Neural cell (in vitro differentiated cells): Measurements from ENCODE around the gene DAZAP1. TPM values are rescaled to one million over a fixed set of nuclear protein-coding genes. Genes with fewer than 3 reads are reported as not detected.

ENCODE experiments used
- H2AFZ ChIP-seq: fragments of 200-600, 300-800 bp; sonication (generic), shearing (Covaris generic); 2 replicates; pipeline ENCODE4 v1.6.0; 2014; ENCODE audit warnings: low read depth, mild to moderate bottlenecking, antibody characterized with exemption, low read length, moderate library complexity
- H3F3A ChIP-seq: fragments of 200-600 bp; shearing (Covaris generic); 2 replicates; pipeline ENCODE4 v1.6.1; 2016; ENCODE audit warnings: mild to moderate bottlenecking, moderate library complexity, mixed read lengths, antibody characterized with exemption, low read length; ENCODE audit not compliant: insufficient read depth, poor library complexity, severe bottlenecking
- H3K27ac ChIP-seq: fragments of 200-600, 300-800 bp; sonication (generic), shearing (Covaris generic); 2 replicates; pipeline ENCODE4 v1.5.1; 2014; ENCODE audit warnings: mild to moderate bottlenecking, low read length, moderate library complexity
- H3K27me3 ChIP-seq: fragments of 300-800, 200-600 bp; sonication (generic), shearing (Covaris generic); 2 replicates; pipeline ENCODE4 v1.6.0; 2014; ENCODE audit warnings: mild to moderate bottlenecking, low read depth, low read length, moderate library complexity; ENCODE audit not compliant: insufficient read depth
- H3K36me3 ChIP-seq: fragments of 300-800, 200-600 bp; sonication (generic), shearing (Covaris generic); 2 replicates; pipeline ENCODE4 v1.5.1; 2014; ENCODE audit warnings: mild to moderate bottlenecking, antibody characterized with exemption, low read length, moderate library complexity; ENCODE audit not compliant: insufficient read depth
- H3K4me2 ChIP-seq: fragments of 300-800, 200-600 bp; sonication (generic), shearing (Covaris generic); 2 replicates; pipeline ENCODE4 v1.6.0; 2014; ENCODE audit warnings: mild to moderate bottlenecking, low read length
- H3K4me3 ChIP-seq: fragments of 300-800, 200-600 bp; sonication (generic), shearing (Covaris generic); 2 replicates; pipeline ENCODE4 v1.5.1; 2014; ENCODE audit warnings: mild to moderate bottlenecking, low read length, moderate library complexity
- H3K79me2 ChIP-seq: fragments of 200-600 bp; shearing (Covaris generic); replicated peaks from 2 replicates; pipeline ENCODE4 v1.6.0; 2014; ENCODE audit warnings: mild to moderate bottlenecking, low read length, moderate library complexity; ENCODE audit not compliant: insufficient read depth
- H3K9ac ChIP-seq: fragments of 300-800, 200-600 bp; sonication (generic), shearing (Covaris generic); 2 replicates; pipeline ENCODE4 v1.6.1; 2016; ENCODE audit warnings: mild to moderate bottlenecking, low read length, mixed read lengths
- H3K9me2 ChIP-seq: fragments of 200-600 bp; shearing (Covaris generic); 2 replicates; pipeline ENCODE4 v1.6.1; 2016; ENCODE audit warnings: mild to moderate bottlenecking, low read length, mixed read lengths; ENCODE audit not compliant: insufficient read depth
- H3K9me3 ChIP-seq: fragments of 200-600, 300-800 bp; sonication (generic), shearing (Covaris generic); 2 replicates; pipeline ENCODE4 v1.6.1; 2016; ENCODE audit warnings: mild to moderate bottlenecking, mixed run types, low read length, moderate library complexity, mixed read lengths
- H4K20me1 ChIP-seq: fragments of 200-600 bp; shearing (Covaris generic); 2 replicates; pipeline ENCODE4 v1.6.1; 2016; ENCODE audit warnings: mild to moderate bottlenecking, mixed run types; ENCODE audit not compliant: insufficient read depth
- CTCF ChIP-seq: fragments of 450-650 bp; IDR thresholded peaks from 2 replicates; pipeline ENCODE4 v1.5.1; 2014; ENCODE audit warnings: antibody characterized with exemption, mild to moderate bottlenecking, moderate library complexity; ENCODE audit not compliant: poor library complexity, severe bottlenecking
- EP300 ChIP-seq: fragments of 450-650 bp; conservative IDR thresholded peaks from 2 replicates; pipeline ENCODE4 v1.6.1; 2014; ENCODE audit warnings: antibody characterized with exemption, mild to moderate bottlenecking, moderate library complexity; ENCODE audit not compliant: poor library complexity, severe bottlenecking
- EZH2 ChIP-seq: fragments of 200-600, 300-800 bp; shearing (Covaris generic), sonication (generic); IDR thresholded peaks from 2 replicates; pipeline ENCODE4 v1.6.1; 2014; ENCODE audit warnings: antibody characterized with exemption, low read length, borderline replicate concordance, mild to moderate bottlenecking; ENCODE audit not compliant: insufficient read depth, poor library complexity, severe bottlenecking
- MXI1 ChIP-seq: fragments of 450-650 bp; conservative IDR thresholded peaks from 2 replicates; pipeline ENCODE4 v1.6.1; 2014; ENCODE audit warnings: antibody characterized with exemption, mild to moderate bottlenecking; ENCODE audit not compliant: poor library complexity, severe bottlenecking
- POLR2AphosphoS5 ChIP-seq: IDR thresholded peaks from 2 replicates; pipeline ENCODE4 v1.6.1; 2012
- RAD21 ChIP-seq: fragments of 450-650 bp; conservative IDR thresholded peaks from 2 replicates; pipeline ENCODE4 v1.6.1; 2014; ENCODE audit warnings: antibody characterized with exemption, mild to moderate bottlenecking, moderate library complexity
- REST ChIP-seq: IDR thresholded peaks from 2 replicates; pipeline ENCODE4 v1.6.1; 2012; ENCODE audit warnings: borderline replicate concordance
- SMC3 ChIP-seq: fragments of 450-650 bp; conservative IDR thresholded peaks from 2 replicates; pipeline ENCODE4 v1.6.1; 2014; ENCODE audit warnings: antibody characterized with exemption, mild to moderate bottlenecking, moderate library complexity; ENCODE audit not compliant: poor library complexity
- TAF1 ChIP-seq: IDR thresholded peaks from 2 replicates; pipeline ENCODE4 v1.6.1; 2012; ENCODE audit warnings: low read depth
- polyA plus RNA-seq: library from polyadenylated mRNA; depleted of rRNA; stranded (reverse); fragments of >200 nt; gene quantifications from 2 replicates; pipeline ENCODE4 v1.2.3, GENCODE V29; 2014

The DAZAP1 gene
- polyA plus RNA-seq, 1 donor from 2014 or later: 60.5 TPM

GRCh38 chr19:1472231-1473084, 65.1 kb downstream of the DAZAP1 start:
- peaks cover 5% of the 10 kb centered on the region for H3K79me2 ChIP-seq
- no peak overlapping the region for H2AFZ ChIP-seq
- H3F3A ChIP-seq: no peaks in the 10 kb centered on the region
- H3K9me3 ChIP-seq: no peaks in the 10 kb centered on the region
- H3K9me2 ChIP-seq: no peaks in the 10 kb centered on the region
- peaks cover 51% of the 10 kb centered on the region for H4K20me1 ChIP-seq
- H3K4me3 ChIP-seq: no peak overlapping the region
- H3K27ac ChIP-seq: no peak overlapping the region
- no peaks in the 10 kb centered on the region for H3K36me3 ChIP-seq
- peak; percentile 7 for TF ChIP-seq POLR2AphosphoS5
- no peak for TF ChIP-seq EZH2
- no peak overlapping the region for H3K9ac ChIP-seq
- H3K4me2 ChIP-seq: no peak overlapping the region
- no peaks in the 10 kb centered on the region for H3K27me3 ChIP-seq

GRCh38 chr19:1473085-1473851, 65.9 kb downstream of the DAZAP1 start:
- Histone ChIP-seq H3K79me2 (peaks cover 5% of the 10 kb centered on the region), H3K9me2 (no peaks in the 10 kb centered on the region), H3K27ac (no peak overlapping the region), H3F3A (no peaks in the 10 kb centered on the region), H3K9ac (no peak overlapping the region), H4K20me1 (peaks cover 43% of the 10 kb centered on the region), H3K27me3 (no peaks in the 10 kb centered on the region), H3K4me3 (no peak overlapping the region), H3K36me3 (no peaks in the 10 kb centered on the region), H3K9me3 (no peaks in the 10 kb centered on the region), H3K4me2 (no peak overlapping the region), H2AFZ (no peak overlapping the region)
- TF ChIP-seq CTCF (no peak), POLR2AphosphoS5 (peak; percentile 56)

- Histone ChIP-seq H3K9ac (no peak overlapping the region), H2AFZ (no peak overlapping the region), H3K4me3 (no peak overlapping the region), H3K79me2 (no peaks in the 10 kb centered on the region), H3K9me3 (no peaks in the 10 kb centered on the region), H3K9me2 (no peaks in the 10 kb centered on the region), H4K20me1 (peaks cover 37% of the 10 kb centered on the region), H3K4me2 (no peak overlapping the region), H3K27ac (no peak overlapping the region), H3K27me3 (no peaks in the 10 kb centered on the region), H3F3A (no peaks in the 10 kb centered on the region), H3K36me3 (no peaks in the 10 kb centered on the region)
- no peak for TF ChIP-seq EZH2
- TF ChIP-seq TAF1: no peak
- TF ChIP-seq MXI1: no peak
- TF ChIP-seq POLR2AphosphoS5: no peak
- no peak for TF ChIP-seq RAD21
- TF ChIP-seq EP300: no peak
- TF ChIP-seq REST: no peak
- no peak for TF ChIP-seq CTCF
- TF ChIP-seq SMC3: no peak
Measured at GRCh38 chr19:1474011-1474764, 66.8 kb downstream of the DAZAP1 start.
